K562 (cell line): Measurements from ENCODE around the gene OR6S1. TPM values are rescaled to one million over a fixed set of nuclear protein-coding genes. Genes with fewer than 3 reads are reported as not detected.
A peak's percentile ranks its signal among the peaks of the same experiment; 100 is the strongest.
"Not testable (repeated sequence)": the region's sequence is repeated elsewhere in the genome, so short reads cannot be mapped to it uniquely, and the experiment has no call there.

Source experiments
- ATAC-seq: fragments of 200-7000 bp; cut with Tn5 transposase; 3 replicates; pipeline ENCODE4 v1.9.1; 2020; ENCODE audit warnings: moderate library complexity
- BruUV-seq: library from RNA; stranded (reverse); fragments of 400-500 nt; replicated peaks from 2 replicates; lab custom pipeline; 2021; lab: Mats Ljungman, UMichigan
- CTCF ChIA-PET: fragments of 300-600 bp; formaldehyde crosslinking; extraction: SDS; loops from one replicate; lab custom pipeline; 2021; ENCODE audit warnings: low intra/inter-chr PET ratio; lab: Yijun Ruan, JAX
- POLR2A ChIA-PET: fragments of 300-600, 350-650 bp; sonication (Branson Sonifier 250); formaldehyde crosslinking; extraction: SDS; loops from one replicate; lab custom pipeline; 2021; ENCODE audit warnings: antibody characterized with exemption, inconsistent platforms; lab: Yijun Ruan, JAX
- DNase-seq, 4 experiments: peaks; one replicate each; pipeline versions ENCODE4 v3.0.0 to v3.0.0-alpha.2; 2011 to 2018; ENCODE audit warnings: low spot score in 3 of 4, mixed read lengths in 3 of 4; ENCODE audit errors: extremely low read depth in 1 of 4
- FAIRE-seq: peaks from 2 replicates; lab custom pipeline; 2011; peaks lifted over from hg19 to GRCh38; lab: Jason Lieb, UNC
- H2AFZ ChIP-seq: 2 replicates; pipeline ENCODE4 v1.6.0; 2011; ENCODE audit warnings: low read depth, low read length, control low read depth, inconsistent platforms
- H3K27ac ChIP-seq: fragments of 200-600 bp; 3 replicates; pipeline ENCODE4 v1.8.0; 2011; ENCODE audit warnings: low read depth, mild to moderate bottlenecking, control low read depth, inconsistent platforms, low read length, moderate library complexity, mixed read lengths; ENCODE audit errors: extremely low read depth
- H3K27me3 ChIP-seq, 2 experiments: fragments of 300-600 bp in 1 of 2; 2 replicates in 1 of 2; 3 replicates in 1 of 2; pipeline versions ENCODE4 v1.6.0 to v1.8.0; 2011; ENCODE audit warnings: inconsistent platforms in 2 of 2, low read length in 2 of 2, mild to moderate bottlenecking in 1 of 2, mixed read lengths in 1 of 2, moderate library complexity in 1 of 2; ENCODE audit not compliant: control insufficient read depth in 2 of 2, insufficient read depth in 2 of 2
- H3K36me3 ChIP-seq: fragments of 300-600 bp; 3 replicates; pipeline ENCODE4 v1.8.0; 2011; ENCODE audit warnings: mild to moderate bottlenecking, low read length, inconsistent platforms; ENCODE audit not compliant: control insufficient read depth, insufficient read depth
- H3K4me1 ChIP-seq, 2 experiments: fragments of 200-600 bp in 1 of 2; replicated peaks in 1 of 2; 2 replicates in 1 of 2; 3 replicates in 1 of 2; pipeline versions ENCODE4 v1.5.1 to v1.8.0; 2011; ENCODE audit warnings: inconsistent platforms in 2 of 2, low read length in 2 of 2, mild to moderate bottlenecking in 1 of 2, mixed read lengths in 1 of 2, moderate library complexity in 1 of 2; ENCODE audit not compliant: control insufficient read depth in 2 of 2, insufficient read depth in 2 of 2
- H3K4me2 ChIP-seq: 2 replicates; pipeline ENCODE4 v1.6.1; 2011; ENCODE audit warnings: low read length, control low read depth, inconsistent platforms, mixed read lengths; ENCODE audit not compliant: insufficient read depth
- H3K4me3 ChIP-seq: fragments of 200-600 bp; sonication (generic), shearing (Covaris generic); 2 replicates; pipeline ENCODE4 v1.5.1; 2016; ENCODE audit warnings: control low read depth, inconsistent platforms
- H3K79me2 ChIP-seq: fragments of 200-600 bp; 3 replicates; pipeline ENCODE4 v1.8.0; 2011; ENCODE audit warnings: low read length, inconsistent platforms; ENCODE audit not compliant: control insufficient read depth, insufficient read depth
- H3K9ac ChIP-seq, 2 experiments: 2 replicates each; pipeline versions ENCODE4 v1.6.0 to v1.6.1; 2011; ENCODE audit warnings: low read depth in 2 of 2, low read length in 2 of 2, control low read depth in 1 of 2, inconsistent platforms in 1 of 2, mild to moderate bottlenecking in 1 of 2, mixed read lengths in 1 of 2; ENCODE audit not compliant: insufficient read depth in 1 of 2
- H3K9me1 ChIP-seq: one replicate; pipeline ENCODE4 v1.6.0; 2011; ENCODE audit warnings: inconsistent platforms, mild to moderate bottlenecking, low read length, moderate library complexity; ENCODE audit not compliant: control insufficient read depth, insufficient read depth
- H3K9me3 ChIP-seq: replicated peaks from 2 replicates; pipeline ENCODE4 v1.5.1; 2011; ENCODE audit warnings: low read depth, low read length, inconsistent platforms; ENCODE audit not compliant: control insufficient read depth, insufficient read depth
- H4K20me1 ChIP-seq: replicated peaks from 2 replicates; pipeline ENCODE4 v1.6.1; 2011; ENCODE audit warnings: low read length, inconsistent platforms, mixed read lengths; ENCODE audit not compliant: control insufficient read depth, insufficient read depth
- CLOCK ChIP-seq: fragments of 250-450 bp; sonication (Bioruptor Pico); IDR thresholded peaks from 2 replicates; pipeline ENCODE4 v1.4.0; 2020; ENCODE audit warnings: mild to moderate bottlenecking, moderate library complexity, borderline replicate concordance
- KLF1 ChIP-seq: fragments of 450-650 bp; IDR thresholded peaks from 2 replicates; pipeline ENCODE4 v1.6.1; 2016; ENCODE audit warnings: missing genetic modification characterization, missing compliant biosample characterization
- NCOA4 ChIP-seq: fragments of 450-650 bp; IDR thresholded peaks from 2 replicates; pipeline ENCODE4 v1.6.1; 2018; ENCODE audit warnings: mild to moderate bottlenecking; ENCODE audit not compliant: partially characterized antibody
- PHB2 ChIP-seq: fragments of 450-650 bp; IDR thresholded peaks from 2 replicates; pipeline ENCODE4 v1.6.1; 2017; ENCODE audit warnings: low read depth
- POLR2B ChIP-seq: fragments of 450-650 bp; IDR thresholded peaks from 2 replicates; pipeline ENCODE4 v1.6.1; 2018; ENCODE audit warnings: low read depth; ENCODE audit not compliant: partially characterized antibody
- RAD51 ChIP-seq: fragments of 450-650 bp; IDR thresholded peaks from 2 replicates; pipeline ENCODE4 v1.7.1; 2016; ENCODE audit warnings: low read depth, mild to moderate bottlenecking, borderline replicate concordance
- SAP30 ChIP-seq: fragments of 200-600 bp; sonication (generic); IDR thresholded peaks from 2 replicates; pipeline ENCODE4 v1.6.1; 2012; ENCODE audit warnings: borderline replicate concordance, low read depth, mild to moderate bottlenecking, moderate library complexity, low read length, control low read depth, inconsistent platforms; ENCODE audit not compliant: insufficient read depth, poor library complexity, severe bottlenecking
- STAT5A ChIP-seq: IDR thresholded peaks from 2 replicates; pipeline ENCODE4 v1.6.1; 2012; ENCODE audit warnings: low read length, inconsistent platforms, borderline replicate concordance
- ZBTB34 ChIP-seq: fragments of 250-450 bp; sonication (Bioruptor Pico); IDR thresholded peaks from 2 replicates; pipeline ENCODE4 v1.8.0; 2021; ENCODE audit warnings: mild to moderate bottlenecking, moderate library complexity
- ZFP1 ChIP-seq: fragments of 450-650 bp; formaldehyde crosslinking; IDR thresholded peaks from 2 replicates; pipeline ENCODE4 v1.4.0; 2020; ENCODE audit warnings: mild to moderate bottlenecking, mixed read lengths
- ZNF507 ChIP-seq: conservative IDR thresholded peaks from 2 replicates; pipeline ENCODE4 v1.6.1; 2017; ENCODE audit warnings: missing genetic modification characterization, missing compliant biosample characterization
- ZNF57 ChIP-seq: fragments of 450-650 bp; formaldehyde crosslinking; IDR thresholded peaks from 2 replicates; pipeline ENCODE4 v1.4.0; 2020; ENCODE audit warnings: mild to moderate bottlenecking, moderate library complexity
- WGBS: fragments of 100-300 bp; shearing (Covaris generic); methylation state at CpG from one replicate; pipeline ENCODE4 v1.1.6; 2016; ENCODE audit warnings: low coverage, mixed read lengths; ENCODE audit not compliant: insufficient coverage; ENCODE audit errors: missing lambda C conversion rate; 5-methylcytosine and 5-hydroxymethylcytosine counted together
- in situ Hi-C: fragments of 300-500 bp; cut with MboI; formaldehyde crosslinking; loops from 4 replicates; pipeline ENCODE4 v1.15.0; 2018; ENCODE audit warnings: inconsistent platforms, mixed read lengths
- intact Hi-C: fragments of 100-400 bp; cut with micrococcal nuclease; formaldehyde crosslinking; loops from 2 replicates; pipeline ENCODE4 v1.14.2; 2022
- polyA plus RNA-seq, 8 experiments: library from polyadenylated mRNA; depleted of rRNA in 4 of 8; stranded (reverse) in 5 of 8; unstranded in 3 of 8; fragments of >200 nt; fragmentation: Nextera tagmentation in 2 of 8; fragmentation: Illumina TruSeq in 1 of 8; extraction: Ambion mirVana in 2 of 8; extraction: Trizol in 1 of 8; gene quantifications; 2 replicates each; pipeline versions ENCODE4 v1.2.1 to v1.2.3, GENCODE V29; 2011 to 2014; ENCODE audit warnings: inconsistent platforms in 1 of 8, missing spikeins in 1 of 8
- total RNA-seq, 7 experiments: library from RNA; depleted of rRNA in 6 of 7; stranded (reverse); fragments of >200 nt in 6 of 7; fragmentation: Illumina TruSeq in 2 of 7; extraction: Trizol in 2 of 7; gene quantifications; 2 replicates each; pipeline versions ENCODE4 v1.2.1 to v1.2.3, GENCODE V29; 2011 to 2021; ENCODE audit warnings: low replicate concordance in 1 of 7

The OR6S1 gene
- total and polyA plus RNA-seq, 9 of the 15 experiments (the other 6 are each of a cell fraction or from before 2014, with no cell fraction given), result not detected

GRCh38 chr14:20597108-20597507 is 44.4 kb downstream of the OR6S1 start:
- CTCF ChIA-PET, result no interaction called here
- no peaks in the 10 kb centered on the region for H3K36me3 ChIP-seq
- in situ Hi-C loops, result no loop called here

GRCh38 chr14:20595726-20596125 is 45.8 kb downstream of the OR6S1 start:
- H3K36me3 ChIP-seq, H4K20me1 ChIP-seq, BruUV-seq, H3K9me3 ChIP-seq, H3K79me2 ChIP-seq, POLR2A ChIA-PET, FAIRE-seq, intact Hi-C loops, H3K9me1 ChIP-seq, H3K4me3 ChIP-seq, CTCF ChIA-PET, H3K27ac ChIP-seq, in situ Hi-C loops, H3K27me3 ChIP-seq, ATAC-seq, H3K4me2 ChIP-seq, DNase-seq, H3K9ac ChIP-seq: not testable (repeated sequence)
- Histone ChIP-seq H3K4me1 (peaks cover 4 to 24% of the 10 kb centered on the region in 2 experiments), H2AFZ (0 out of 2 replicates have a peak overlapping the region, but pooled peaks have one; percentile 24)
- WGBS, result 89% methylated on average over 3 of the region's 3 CpGs

More at GRCh38 chr14:20597108-20597507, 44.4 kb downstream of the OR6S1 start:
- H2AFZ ChIP-seq, result 0 out of 2 replicates have a peak overlapping the region, but pooled peaks have one; percentile 82
- intact Hi-C loops, result no loop called here
- TF ChIP-seq ZNF57 (CRISPR knock-in tag) (no peak), NCOA4 (no peak), ZFP1 (CRISPR knock-in tag) (no peak), ZBTB34 (CRISPR knock-in tag) (no peak), KLF1 (no peak), ZNF507 (no peak), SAP30 (no peak), CLOCK (CRISPR knock-in tag) (no peak), RAD51 (no peak), STAT5A (no peak), PHB2 (no peak), POLR2B (no peak)
- no peaks in the 10 kb centered on the region for H3K9me3 ChIP-seq
- no peak overlapping the region for H3K4me3 ChIP-seq
- H3K9me1 ChIP-seq, result no peaks in the 10 kb centered on the region
- 53% methylated on average over 1 of the region's 1 CpG for WGBS
- no peaks in the 10 kb centered on the region for H3K79me2 ChIP-seq
- no peak overlapping the region for H3K9ac ChIP-seq
- H3K27me3 ChIP-seq, result no peaks in the 10 kb centered on the region
- H3K4me1 ChIP-seq, result peaks cover 0 to 11% of the 10 kb centered on the region in 2 experiments; a peak in 3 of 5 replicates
- FAIRE-seq, result no peak
- POLR2A ChIA-PET, result interaction anchor here (0.7 kb wide), 1 partner anchor 10 kb away, joined by 5 read pairs; the partner anchor contains the start of gene RNASE11
- no peak overlapping the region for H3K4me2 ChIP-seq
- ATAC-seq, result no peak
- no peak for DNase-seq
- no peaks in the 10 kb centered on the region for H4K20me1 ChIP-seq
- no TSS peak for BruUV-seq
- H3K27ac ChIP-seq, result no peak overlapping the region
